Lower lobe of right lung (tissue), 2 donors: ENCODE measurements around the gene PTPRM. TPM values are rescaled to one million over a fixed set of nuclear protein-coding genes. Genes with fewer than 3 reads are reported as not detected.
A peak's percentile ranks its signal among the peaks of the same experiment; 100 is the strongest.

Source experiments
- ATAC-seq, 2 donors: fragments of 200-7000 bp; cut with Tn5 transposase; one replicate each; pipeline ENCODE4 v1.9.1; 2020 to 2022; ENCODE audit warnings: mild to moderate bottlenecking in 2 of 2, moderate library complexity in 2 of 2
- DNase-seq: peaks from one replicate; pipeline ENCODE4 v3.0.0-alpha.2; 2020
- H3K27ac ChIP-seq: fragments of 200-600 bp; one replicate; pipeline ENCODE4 v1.8.0; 2022
- H3K27me3 ChIP-seq: fragments of 200-600 bp; one replicate; pipeline ENCODE4 v1.8.0; 2022; ENCODE audit warnings: low read depth
- H3K36me3 ChIP-seq: fragments of 200-600 bp; one replicate; pipeline ENCODE4 v1.8.0; 2022; ENCODE audit warnings: mild to moderate bottlenecking
- H3K4me1 ChIP-seq: fragments of 200-600 bp; one replicate; pipeline ENCODE4 v1.8.0; 2022
- H3K4me3 ChIP-seq: fragments of 200-600 bp; one replicate; pipeline ENCODE4 v1.8.0; 2022; ENCODE audit warnings: mild to moderate bottlenecking
- H3K9me3 ChIP-seq: fragments of 200-600 bp; one replicate; pipeline ENCODE4 v1.8.0; 2022
- intact Hi-C: fragments of 100-400 bp; cut with DNase I; formaldehyde crosslinking; loops from one replicate; pipeline ENCODE4 v1.11.0; 2022
- total RNA-seq: library from RNA; stranded (reverse); fragmentation: NEBNext Ultra II Directional; extraction: Animal tissue kit (Norgen Biotek cat#: 25700); gene quantifications from one replicate; pipeline ENCODE4 v1.2.1, GENCODE V29; 2021
- TF ChIP-seq, protein P1 (sequence below): fragments of 200-600 bp; IDR thresholded peaks from one replicate; pipeline ENCODE4 v1.8.0; 2022; ENCODE audit warnings: antibody characterized with exemption, mild to moderate bottlenecking
- donor health status: DM: no; HTN: yes; CAD: no; lungs with severe emphysema.

PTPRM gene
- total RNA-seq, 1 donor from 2014 or later, result 85.2 TPM

DNA sequence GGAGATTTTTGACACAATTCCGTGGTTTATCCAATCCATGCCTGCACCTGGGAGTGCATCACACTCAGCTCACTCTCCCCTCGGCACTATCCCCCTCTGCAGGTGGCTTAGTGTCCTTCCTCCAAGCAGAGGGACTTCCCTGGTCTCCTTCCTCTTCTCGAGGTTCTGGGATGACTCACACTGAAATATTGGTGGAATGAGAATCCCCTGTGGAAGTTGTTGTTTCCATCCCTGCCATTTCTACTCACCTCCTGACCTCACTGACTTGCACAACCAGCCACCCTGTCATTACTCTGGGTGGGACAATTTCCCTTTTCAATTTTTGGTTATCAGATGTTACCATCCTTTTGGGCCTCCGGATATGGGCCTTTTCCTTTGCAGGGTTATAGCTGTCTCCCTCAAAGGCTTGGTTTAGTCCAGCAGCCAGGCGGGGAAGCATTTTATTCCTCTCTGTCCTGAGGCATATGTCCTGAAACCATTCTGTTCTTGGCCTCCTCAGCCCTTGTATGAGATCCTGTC, 59.9 kb downstream of the PTPRM start:
- ATAC-seq, result peak; percentile 70 to 81
- DNase-seq, result no peak
- intact Hi-C loops, result no loop called here

DNA sequence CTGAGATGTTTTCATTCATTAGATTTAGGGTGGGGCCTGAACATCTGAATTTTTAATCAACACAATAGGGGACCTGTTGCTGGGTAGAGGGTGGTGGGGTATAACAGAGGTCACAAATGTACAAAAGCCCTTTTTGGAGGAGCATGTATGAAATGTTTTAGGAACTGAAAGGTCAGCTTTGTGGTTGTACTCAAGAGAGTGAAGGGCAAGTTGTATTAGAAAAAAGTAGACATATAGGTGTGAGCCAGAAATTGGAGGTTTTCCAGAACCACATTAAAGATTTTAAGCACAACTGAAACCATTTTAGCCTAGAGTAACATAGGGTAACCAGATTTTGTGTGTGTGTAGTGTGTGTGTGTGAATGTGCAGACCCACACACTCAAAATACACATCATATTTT, 62.3 kb downstream of the PTPRM start:
- Histone ChIP-seq H3K27me3 (no peaks in the 10 kb centered on the region), H3K27ac (no peak overlapping the region), H3K4me1 (peaks cover 32% of the 10 kb centered on the region), H3K9me3 (no peaks in the 10 kb centered on the region), H3K36me3 (no peaks in the 10 kb centered on the region), H3K4me3 (no peak overlapping the region)
- TF ChIP-seq, protein P1, sequence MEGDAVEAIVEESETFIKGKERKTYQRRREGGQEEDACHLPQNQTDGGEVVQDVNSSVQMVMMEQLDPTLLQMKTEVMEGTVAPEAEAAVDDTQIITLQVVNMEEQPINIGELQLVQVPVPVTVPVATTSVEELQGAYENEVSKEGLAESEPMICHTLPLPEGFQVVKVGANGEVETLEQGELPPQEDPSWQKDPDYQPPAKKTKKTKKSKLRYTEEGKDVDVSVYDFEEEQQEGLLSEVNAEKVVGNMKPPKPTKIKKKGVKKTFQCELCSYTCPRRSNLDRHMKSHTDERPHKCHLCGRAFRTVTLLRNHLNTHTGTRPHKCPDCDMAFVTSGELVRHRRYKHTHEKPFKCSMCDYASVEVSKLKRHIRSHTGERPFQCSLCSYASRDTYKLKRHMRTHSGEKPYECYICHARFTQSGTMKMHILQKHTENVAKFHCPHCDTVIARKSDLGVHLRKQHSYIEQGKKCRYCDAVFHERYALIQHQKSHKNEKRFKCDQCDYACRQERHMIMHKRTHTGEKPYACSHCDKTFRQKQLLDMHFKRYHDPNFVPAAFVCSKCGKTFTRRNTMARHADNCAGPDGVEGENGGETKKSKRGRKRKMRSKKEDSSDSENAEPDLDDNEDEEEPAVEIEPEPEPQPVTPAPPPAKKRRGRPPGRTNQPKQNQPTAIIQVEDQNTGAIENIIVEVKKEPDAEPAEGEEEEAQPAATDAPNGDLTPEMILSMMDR, result no peak
- intact Hi-C loops, result no loop called here
- ATAC-seq (no peak), DNase-seq (no peak)

More for the DNA sequence above, 59.9 kb downstream of the PTPRM start:
- Histone ChIP-seq H3K9me3 (no peaks in the 10 kb centered on the region), H3K27me3 (no peaks in the 10 kb centered on the region), H3K27ac (no peak overlapping the region), H3K4me3 (no peak overlapping the region), H3K36me3 (no peaks in the 10 kb centered on the region), H3K4me1 (peaks cover 26% of the 10 kb centered on the region)
- TF ChIP-seq, protein P1, result peak; percentile 12

DNA sequence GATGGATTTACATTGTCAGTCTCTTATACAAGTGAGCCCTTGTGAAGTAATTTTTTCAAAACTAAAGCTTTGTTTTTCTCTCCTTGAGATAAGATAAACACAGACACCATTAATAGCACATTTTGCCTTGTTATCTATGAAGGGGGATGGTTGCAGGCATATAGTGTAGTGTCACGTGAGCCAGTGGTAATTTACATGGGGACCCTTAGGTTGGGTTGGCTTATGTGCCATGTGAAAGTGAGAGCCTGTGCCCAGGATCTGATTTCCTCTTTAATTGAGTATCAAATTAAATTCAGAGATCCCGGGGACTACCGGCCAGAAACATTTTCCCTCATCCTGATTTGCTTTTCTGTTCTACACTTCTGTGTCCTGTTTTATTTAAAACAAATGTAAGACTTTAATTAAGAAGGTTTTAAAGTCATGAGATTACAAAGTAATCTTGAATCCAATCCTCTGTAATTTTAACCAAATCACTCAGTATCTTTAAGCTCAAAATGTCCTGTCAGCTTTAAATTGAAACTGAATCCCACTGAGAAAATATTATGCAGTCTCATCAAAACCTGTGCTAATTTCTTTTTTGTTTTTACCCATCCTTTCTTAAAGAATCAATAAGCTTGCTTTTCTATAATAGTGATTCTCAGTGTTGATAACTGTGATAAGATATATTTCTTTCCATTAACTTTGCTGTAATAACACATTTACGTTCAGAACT, 63.8 kb downstream of the PTPRM start:
- ATAC-seq (no peak), DNase-seq (no peak)
- H3K27me3 ChIP-seq, result no peaks in the 10 kb centered on the region
- TF ChIP-seq, protein P1, result no peak
- H3K36me3 ChIP-seq, result no peaks in the 10 kb centered on the region
- H3K27ac ChIP-seq, result no peak overlapping the region
- no peak overlapping the region for H3K4me3 ChIP-seq
- no peaks in the 10 kb centered on the region for H3K9me3 ChIP-seq
- peaks cover 29% of the 10 kb centered on the region for H3K4me1 ChIP-seq
- intact Hi-C loops, result no loop called here

DNA sequence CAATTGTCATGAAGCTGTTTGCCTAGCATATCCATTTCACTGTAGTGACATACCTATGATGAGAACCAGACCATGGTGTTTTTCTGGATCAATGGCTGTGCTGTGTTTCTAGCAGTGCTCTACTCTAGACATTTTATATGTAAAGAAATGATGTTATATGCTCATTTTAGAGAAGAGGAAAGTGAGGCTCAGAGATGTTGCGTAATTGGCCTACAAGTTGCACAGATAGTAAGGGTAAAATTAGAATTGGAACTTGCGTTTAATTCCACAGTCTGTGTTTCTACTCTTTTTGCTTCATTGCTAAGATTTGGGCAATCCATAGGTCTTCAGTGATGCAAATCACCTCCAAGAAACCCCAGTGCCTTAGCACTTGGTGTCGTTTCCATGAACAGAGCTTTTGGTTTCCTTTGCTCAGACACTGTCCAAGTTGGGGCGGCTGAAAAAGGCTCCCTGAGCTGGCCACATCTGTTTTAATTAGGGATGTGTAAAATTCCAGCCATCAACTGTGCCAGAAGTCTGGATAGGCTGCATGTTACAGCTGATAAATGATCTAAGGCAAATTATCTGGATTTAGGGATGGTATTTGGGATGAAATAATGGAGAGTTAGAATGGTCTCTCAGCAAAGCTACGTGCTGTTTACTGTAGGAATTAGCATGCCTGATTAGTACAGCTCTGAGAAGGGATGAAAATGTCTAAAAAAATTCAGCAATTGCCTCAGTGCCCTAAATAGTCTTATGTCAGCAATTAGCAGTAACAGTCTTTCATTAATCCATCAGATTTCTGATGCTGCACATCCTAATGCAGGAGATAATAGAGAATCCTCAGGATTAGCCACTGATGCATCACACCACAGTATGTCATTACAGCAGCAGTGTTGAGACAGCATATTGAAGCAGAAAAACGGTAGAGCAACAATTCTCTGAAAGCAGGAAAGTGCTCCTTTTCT, 65.3 kb downstream of the PTPRM start:
- Histone ChIP-seq H3K4me3 (no peak overlapping the region), H3K4me1 (peaks cover 14% of the 10 kb centered on the region), H3K27me3 (no peaks in the 10 kb centered on the region), H3K27ac (no peak overlapping the region), H3K9me3 (no peaks in the 10 kb centered on the region), H3K36me3 (no peaks in the 10 kb centered on the region)
- TF ChIP-seq, protein P1, result no peak
- intact Hi-C loops, result no loop called here
- DNase-seq (no peak), ATAC-seq (no peak)

DNA sequence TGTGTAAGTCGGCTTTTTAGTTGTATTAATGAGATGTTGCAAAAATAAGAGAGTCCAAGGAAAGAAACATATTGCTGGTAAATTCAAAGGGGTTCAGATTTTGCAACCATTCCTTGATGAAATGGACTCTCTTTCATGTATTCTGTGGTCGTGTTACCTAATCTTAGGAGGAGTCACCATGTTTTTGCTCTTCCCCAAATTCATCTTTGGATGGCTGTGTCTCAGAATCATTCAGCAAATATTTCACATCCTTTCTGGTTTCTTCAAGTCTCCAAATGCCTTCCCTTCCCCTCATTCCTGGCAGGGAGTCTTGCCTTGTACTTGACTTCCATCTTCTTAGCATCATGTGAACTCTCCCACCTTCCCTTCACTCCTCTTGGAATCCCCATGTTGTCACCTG, 66.1 kb downstream of the PTPRM start:
- no peaks in the 10 kb centered on the region for H3K36me3 ChIP-seq
- intact Hi-C loops, result no loop called here
- H3K27ac ChIP-seq, result no peak overlapping the region
- no peaks in the 10 kb centered on the region for H3K9me3 ChIP-seq
- TF ChIP-seq, protein P1, result no peak
- ATAC-seq, result no peak
- H3K4me3 ChIP-seq, result no peak overlapping the region
- DNase-seq, result no peak
- no peaks in the 10 kb centered on the region for H3K27me3 ChIP-seq
- peaks cover 8% of the 10 kb centered on the region for H3K4me1 ChIP-seq
